HEK293T (cell line): ENCODE results near the gene ZNF778.

Source experiments
- CTCF ChIA-PET: fragments of 350-600 bp; formaldehyde crosslinking; extraction: SDS; loops from one replicate; lab custom pipeline; 2021; ENCODE audit warnings: antibody characterized with exemption, inconsistent platforms; lab: Yijun Ruan, JAX
- POLR2A ChIA-PET: fragments of 350-600 bp; formaldehyde crosslinking; extraction: SDS; loops from one replicate; lab custom pipeline; 2020; ENCODE audit warnings: antibody characterized with exemption, inconsistent platforms; lab: Yijun Ruan, JAX
- DNase-seq: peaks from one replicate; pipeline ENCODE4 v3.0.0; 2012; ENCODE audit warnings: mixed read lengths; ENCODE audit errors: extremely low spot score
- ARNT ChIP-seq: fragments of 450-650 bp; IDR thresholded peaks from 2 replicates; pipeline ENCODE4 v1.6.1; 2017; ENCODE audit warnings: mild to moderate bottlenecking
- BHLHE40 ChIP-seq: fragments of 450-650 bp; IDR thresholded peaks from 2 replicates; pipeline ENCODE4 v1.6.1; 2016; ENCODE audit warnings: mild to moderate bottlenecking, moderate library complexity, borderline replicate concordance
- CTBP1 ChIP-seq: fragments of 450-650 bp; IDR thresholded peaks from 2 replicates; pipeline ENCODE4 v1.6.1; 2016; ENCODE audit warnings: borderline replicate concordance
- ELF4 ChIP-seq: fragments of 450-650 bp; IDR thresholded peaks from 2 replicates; pipeline ENCODE4 v1.6.1; 2017; ENCODE audit warnings: antibody characterized with exemption
- FOXA1 ChIP-seq: fragments of 450-650 bp; IDR thresholded peaks from 2 replicates; pipeline ENCODE4 v1.6.1; 2016; ENCODE audit warnings: mild to moderate bottlenecking
- FOXK2 ChIP-seq: fragments of 450-650 bp; IDR thresholded peaks from 2 replicates; pipeline ENCODE4 v1.6.1; 2016; ENCODE audit warnings: mild to moderate bottlenecking
- FOXM1 ChIP-seq: fragments of 450-650 bp; IDR thresholded peaks from 2 replicates; pipeline ENCODE4 v1.6.1; 2017; ENCODE audit warnings: mild to moderate bottlenecking, borderline replicate concordance
- HDGF ChIP-seq: fragments of 450-650 bp; IDR thresholded peaks from 2 replicates; pipeline ENCODE4 v1.6.1; 2017; ENCODE audit warnings: antibody characterized with exemption, borderline replicate concordance
- L3MBTL2 ChIP-seq: fragments of 450-650 bp; conservative IDR thresholded peaks from 2 replicates; pipeline ENCODE4 v1.6.1; 2016; ENCODE audit warnings: mild to moderate bottlenecking
- LEF1 ChIP-seq: fragments of 450-650 bp; IDR thresholded peaks from 2 replicates; pipeline ENCODE4 v1.6.1; 2017; ENCODE audit warnings: mild to moderate bottlenecking, borderline replicate concordance
- NFRKB ChIP-seq: fragments of 450-650 bp; IDR thresholded peaks from 2 replicates; pipeline ENCODE4 v1.6.1; 2016; ENCODE audit warnings: mild to moderate bottlenecking, moderate library complexity
- PKNOX1 ChIP-seq: fragments of 450-650 bp; IDR thresholded peaks from 2 replicates; pipeline ENCODE4 v1.6.1; 2016
- SP1 ChIP-seq: fragments of 450-650 bp; IDR thresholded peaks from 2 replicates; pipeline ENCODE4 v1.6.1; 2017
- SUZ12 ChIP-seq: fragments of 450-650 bp; IDR thresholded peaks from 2 replicates; pipeline ENCODE4 v1.6.1; 2016; ENCODE audit warnings: mild to moderate bottlenecking
- TARDBP ChIP-seq: fragments of 450-650 bp; IDR thresholded peaks from 2 replicates; pipeline ENCODE4 v1.6.1; 2016
- ZNF384 ChIP-seq: fragments of 450-650 bp; IDR thresholded peaks from 2 replicates; pipeline ENCODE4 v1.6.1; 2016

ZNF778 gene

GRCh38 chr16:89280546-89281188 is 63.2 kb downstream of the ZNF778 start:
- POLR2A ChIA-PET: no interaction called here
- CTCF ChIA-PET: no interaction called here
- no peak for TF ChIP-seq ELF4
- no peak for TF ChIP-seq ZNF384
- no peak for TF ChIP-seq ARNT
- no peak for TF ChIP-seq L3MBTL2
- no peak for TF ChIP-seq FOXA1
- no peak for TF ChIP-seq HDGF
- no peak for TF ChIP-seq CTBP1
- no peak for TF ChIP-seq NFRKB
- TF ChIP-seq FOXM1: no peak
- TF ChIP-seq FOXK2: no peak
- no peak for TF ChIP-seq SP1
- TF ChIP-seq LEF1: no peak
- no peak for TF ChIP-seq SUZ12
- no peak for DNase-seq

- POLR2A ChIA-PET: no interaction called here
Observed at GRCh38 chr16:89281189-89281577, 63.7 kb downstream of the ZNF778 start.

GRCh38 chr16:89281829-89282228 is 64.3 kb downstream of the ZNF778 start:
- CTCF ChIA-PET: no interaction called here
- TF ChIP-seq CTBP1 (no peak), FOXA1 (no peak), PKNOX1 (no peak), ZNF384 (no peak), ARNT (no peak), TARDBP (no peak), L3MBTL2 (no peak), BHLHE40 (no peak), LEF1 (no peak), SP1 (no peak), NFRKB (no peak), FOXK2 (no peak), FOXM1 (no peak), ELF4 (no peak), SUZ12 (no peak), HDGF (no peak)
- POLR2A ChIA-PET: no interaction called here
- DNase-seq: no peak

More at GRCh38 chr16:89281189-89281577, 63.7 kb downstream of the ZNF778 start:
- TF ChIP-seq FOXM1 (no peak), L3MBTL2 (no peak), LEF1 (no peak), BHLHE40 (no peak), HDGF (no peak), ARNT (no peak), SP1 (no peak), FOXA1 (no peak), PKNOX1 (no peak), SUZ12 (no peak), ZNF384 (no peak), FOXK2 (no peak), NFRKB (no peak)
- CTCF ChIA-PET: no interaction called here
- DNase-seq: no peak

GRCh38 chr16:89282523-89282922 is 65.0 kb downstream of the ZNF778 start:
- TF ChIP-seq PKNOX1 (no peak), ARNT (no peak), HDGF (no peak), L3MBTL2 (no peak), ELF4 (no peak)
- ChIA-PET CTCF (no interaction called here), POLR2A (no interaction called here)
- no peak for DNase-seq

- POLR2A ChIA-PET: no interaction called here
- no peak for DNase-seq
- CTCF ChIA-PET: no interaction called here
- TF ChIP-seq FOXK2 (no peak), L3MBTL2 (no peak), ZNF384 (no peak), PKNOX1 (no peak), CTBP1 (no peak), FOXM1 (no peak), FOXA1 (no peak), SP1 (no peak), ARNT (no peak), NFRKB (no peak), SUZ12 (no peak), LEF1 (no peak), BHLHE40 (no peak), TARDBP (no peak), ELF4 (no peak)
Observed at GRCh38 chr16:89283449-89283848, 65.9 kb downstream of the ZNF778 start.
